GM18951 (cell line): ENCODE measurements around the gene PRPS1L1.

Experiments
- POLR2A ChIP-seq: IDR thresholded peaks from 4 replicates; pipeline ENCODE4 v1.6.1; 2011; ENCODE audit warnings: mild to moderate bottlenecking; ENCODE audit not compliant: insufficient read length, insufficient read depth; ENCODE audit errors: extremely low read depth
- in situ Hi-C: fragments of 300-500 bp; cut with MboI; formaldehyde crosslinking; loops from one replicate; pipeline ENCODE4 v1.12.0; 2022; ENCODE audit warnings: low sequenced_read_pairs, mixed read lengths, inconsistent platforms; ENCODE audit not compliant: unreplicated experiment

Gene PRPS1L1

GRCh38 chr7:17996040-17996439 lies 31.6 kb downstream of the PRPS1L1 start:
- TF ChIP-seq POLR2A = no peak
- in situ Hi-C loops = no loop called here

GRCh38 chr7:17994079-17994850 lies 33.4 kb downstream of the PRPS1L1 start:
- no peak for TF ChIP-seq POLR2A
- in situ Hi-C loops = no loop called here

GRCh38 chr7:17991866-17992648 lies 35.6 kb downstream of the PRPS1L1 start:
- TF ChIP-seq POLR2A = no peak
- in situ Hi-C loops = no loop called here

DNA sequence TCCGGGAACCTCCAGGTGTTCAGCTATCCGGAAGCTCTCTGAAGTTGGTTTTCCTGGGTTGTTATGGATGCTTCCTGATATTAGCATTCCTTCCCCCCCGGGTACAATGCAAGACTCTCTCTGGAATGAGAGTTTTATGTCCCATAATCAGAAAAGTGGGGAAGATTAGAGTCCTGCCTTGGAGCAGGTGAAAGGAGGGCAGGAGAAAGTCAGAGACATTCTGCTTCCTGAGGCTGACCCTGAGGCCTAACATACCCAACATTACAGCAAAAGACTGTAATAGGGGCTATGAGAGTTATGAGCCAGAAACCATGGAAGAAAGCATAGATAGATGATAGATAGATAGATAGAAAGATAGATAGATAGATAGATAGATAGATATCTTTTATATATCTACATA lies 36.9 kb downstream of the PRPS1L1 start:
- in situ Hi-C loops = no loop called here
- TF ChIP-seq POLR2A = no peak

GRCh38 chr7:17989546-17989945 lies 38.1 kb downstream of the PRPS1L1 start:
- in situ Hi-C loops = no loop called here
- no peak for TF ChIP-seq POLR2A

GRCh38 chr7:17988858-17989257 lies 38.8 kb downstream of the PRPS1L1 start:
- TF ChIP-seq POLR2A = no peak
- in situ Hi-C loops = no loop called here

DNA sequence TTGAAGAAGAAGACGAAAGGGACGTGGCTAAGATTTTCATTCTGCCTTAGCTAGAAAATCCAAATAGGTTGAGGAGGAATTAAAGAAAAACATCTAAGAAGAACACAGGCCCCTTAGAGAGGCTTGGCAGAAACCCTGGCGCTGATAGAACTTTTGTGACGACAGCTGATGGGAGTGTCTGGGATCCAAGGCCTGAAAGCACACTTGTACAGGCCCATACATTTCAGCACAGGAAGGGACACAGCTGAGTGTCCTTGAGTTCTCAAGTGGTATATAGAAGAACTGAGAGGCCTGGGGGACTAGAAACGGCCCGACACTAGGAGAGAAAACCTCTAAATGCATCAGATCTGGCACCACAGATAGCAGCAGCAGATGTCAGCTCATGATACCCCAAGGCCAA lies 39.5 kb downstream of the PRPS1L1 start:
- no peak for TF ChIP-seq POLR2A
- in situ Hi-C loops = no loop called here

GRCh38 chr7:17986851-17987250 lies 40.8 kb downstream of the PRPS1L1 start:
- no peak for TF ChIP-seq POLR2A
- in situ Hi-C loops = no loop called here

GRCh38 chr7:17985473-17986239 lies 42.0 kb downstream of the PRPS1L1 start:
- in situ Hi-C loops = no loop called here
- no peak for TF ChIP-seq POLR2A

DNA sequence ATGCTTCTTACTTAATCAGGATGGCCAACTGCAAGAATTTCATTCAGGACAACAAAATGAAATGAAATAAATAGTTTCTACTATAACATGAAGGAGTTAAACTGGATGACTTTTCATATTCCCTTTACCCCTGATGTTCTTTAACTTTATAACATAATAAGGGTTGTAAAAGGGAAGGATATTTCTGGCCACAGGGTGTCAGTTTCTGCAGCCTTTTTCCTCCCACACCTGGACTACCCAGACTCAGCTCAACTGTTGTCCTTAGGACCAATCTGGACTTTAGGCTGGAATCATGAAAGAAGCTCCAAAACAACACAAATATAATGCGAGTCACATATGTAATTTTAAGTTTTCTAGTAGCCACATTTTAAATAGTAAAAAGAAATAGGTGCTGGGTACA lies 43.4 kb downstream of the PRPS1L1 start:
- in situ Hi-C loops = no loop called here
- no peak for TF ChIP-seq POLR2A

DNA sequence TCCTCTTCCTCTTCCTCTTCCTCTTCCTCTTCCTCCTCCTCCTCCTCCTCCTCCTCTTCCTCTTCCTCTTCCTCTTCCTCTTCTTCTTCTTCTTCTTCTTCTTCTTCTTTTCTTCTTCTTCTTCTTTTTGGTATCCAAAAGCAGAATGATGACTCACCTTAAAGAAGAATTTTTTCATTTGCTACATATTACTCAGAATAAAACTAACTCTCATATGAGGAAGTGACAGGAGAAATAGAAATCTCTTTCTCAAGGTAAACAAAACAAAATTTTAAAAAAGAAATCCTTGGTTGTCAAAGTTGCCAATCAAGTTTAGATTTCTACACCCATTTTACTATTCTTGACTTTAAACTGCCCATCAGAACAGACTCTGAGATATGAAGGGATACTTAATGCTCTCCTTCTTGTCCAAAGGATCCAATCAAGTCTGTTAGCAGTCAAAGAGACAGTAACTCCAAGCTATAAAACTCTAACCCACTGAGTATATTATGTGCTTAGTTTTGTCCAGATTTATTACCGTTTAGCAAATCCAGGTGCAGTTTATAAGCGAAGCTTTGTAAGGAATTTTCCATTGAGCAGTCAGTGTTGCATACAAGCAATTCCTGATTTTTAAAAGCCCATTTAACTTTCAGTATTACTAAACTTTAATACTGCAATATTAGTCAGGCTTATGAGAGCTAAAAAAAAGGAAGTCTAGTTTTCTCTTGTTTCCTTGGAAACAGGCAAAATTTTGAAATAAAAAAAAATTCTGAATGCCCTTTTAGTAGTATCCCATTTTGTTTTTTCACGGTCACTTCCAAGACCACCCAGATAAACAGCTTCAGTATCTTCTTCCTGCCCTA lies 44.2 kb downstream of the PRPS1L1 start:
- TF ChIP-seq POLR2A = no peak
- in situ Hi-C loops = no loop called here

DNA sequence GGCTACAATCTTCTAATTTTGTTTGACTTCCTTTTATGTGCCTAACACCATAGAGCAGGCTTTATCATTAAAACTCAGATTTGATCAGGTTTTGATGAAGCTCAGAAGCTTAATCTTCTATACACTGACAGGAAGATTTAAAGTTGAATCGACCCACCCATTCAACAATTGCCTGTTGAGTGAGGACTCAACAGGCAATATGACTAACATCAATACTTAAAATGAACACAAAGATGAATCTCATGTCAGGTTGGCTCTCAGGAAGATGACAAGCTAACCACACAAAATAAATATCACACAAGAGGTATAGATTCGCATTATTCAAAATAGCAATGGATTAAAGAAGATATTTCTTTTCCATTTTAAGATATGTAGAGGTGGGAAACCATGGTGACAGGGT lies 50.7 kb downstream of the PRPS1L1 start:
- no peak for TF ChIP-seq POLR2A
- in situ Hi-C loops = no loop called here
